Heart left ventricle (tissue), 16 donors: ENCODE data around the gene FMN2. TPM values are rescaled to one million over a fixed set of nuclear protein-coding genes. Genes with fewer than 3 reads are reported as not detected.

Source experiments
- ATAC-seq, 4 donors: fragments of 200-7000 bp; cut with Tn5 transposase; one replicate each; pipeline ENCODE4 v1.9.1; 2020 to 2022; ENCODE audit warnings: moderate library complexity in 4 of 4, mild to moderate bottlenecking in 3 of 4, moderate number of reproducible peaks in 1 of 4
- DNase-seq, 5 donors: peaks; one replicate each; pipeline ENCODE4 v3.0.0-alpha.2; 2020
- H3K27ac ChIP-seq, 12 donors: fragments of 200-600 bp; sonication (generic) in 4 of 12; one replicate each; pipeline versions ENCODE4 v1.5.0 to v1.8.0; 2016 to 2022; ENCODE audit warnings: mild to moderate bottlenecking in 2 of 12
- H3K27me3 ChIP-seq, 9 donors: fragments of 200-600 bp; sonication (generic) in 2 of 9; one replicate each; pipeline versions ENCODE4 v1.5.1 to v1.8.0; 2016 to 2022; ENCODE audit warnings: mild to moderate bottlenecking in 3 of 9
- H3K36me3 ChIP-seq, 9 donors: fragments of 200-600 bp; sonication (generic) in 2 of 9; one replicate each; pipeline versions ENCODE4 v1.5.0 to v1.8.0; 2018 to 2022; ENCODE audit warnings: mild to moderate bottlenecking in 2 of 9
- H3K4me1 ChIP-seq, 12 donors: fragments of 200-600 bp; sonication (generic) in 4 of 12; one replicate each; pipeline versions ENCODE4 v1.5.0 to v1.8.0; 2016 to 2022; ENCODE audit warnings: mild to moderate bottlenecking in 3 of 12
- H3K4me3 ChIP-seq, 12 donors: fragments of 200-600 bp; sonication (generic) in 4 of 12; one replicate each; pipeline versions ENCODE4 v1.5.0 to v1.8.0; 2017 to 2022; ENCODE audit warnings: mild to moderate bottlenecking in 9 of 12, moderate library complexity in 4 of 12
- H3K9me3 ChIP-seq, 12 donors: fragments of 200-600 bp; sonication (generic) in 4 of 12; one replicate each; pipeline versions ENCODE4 v1.5.0 to v1.8.0; 2016 to 2022; ENCODE audit warnings: mild to moderate bottlenecking in 1 of 12
- CTCF ChIP-seq, 12 donors: fragments of 200-600 bp; sonication (generic) in 4 of 12; IDR thresholded peaks; one replicate each; pipeline versions ENCODE4 v1.5.0 to v1.8.0; 2018 to 2022; ENCODE audit warnings: antibody characterized with exemption in 12 of 12, mild to moderate bottlenecking in 5 of 12
- POLR2A ChIP-seq, 2 donors: fragments of 450-650 bp; IDR thresholded peaks; one replicate each; pipeline ENCODE4 v1.6.1; 2017; ENCODE audit warnings: antibody characterized with exemption in 2 of 2, mild to moderate bottlenecking in 2 of 2, moderate library complexity in 2 of 2
- WGBS, 4 donors: extraction: QIAGEN DNeasy Blood & Tissue Kit in 2 of 4; methylation state at CpG; one replicate each; pipeline versions ENCODE4 v1.1.5 to v1.1.7; 2013 to 2018; 5-methylcytosine and 5-hydroxymethylcytosine counted together
- intact Hi-C, 10 donors: fragments of 100-400 bp; cut with DNase I; formaldehyde crosslinking; loops; one replicate each; pipeline versions ENCODE4 v1.11.1 to v1.14.2; 2022
- polyA plus RNA-seq, 2 donors: library from polyadenylated mRNA; stranded (reverse); fragments of 200-250 nt; gene quantifications; one replicate each; pipeline ENCODE4 v1.2.3, GENCODE V29; 2013
- total RNA-seq, 9 donors: library from RNA; depleted of rRNA in 2 of 9; stranded (reverse); fragments of >200 nt in 2 of 9; fragmentation: NEBNext Ultra II Directional in 3 of 9; extraction: Animal tissue kit (Norgen Biotek cat#: 25700) in 3 of 9; gene quantifications; one replicate each; pipeline versions ENCODE4 v1.1.0 to v1.2.4, GENCODE V29; 2016 to 2023
- donor health status: ischemic (EF 13 %, LVEDD 7.1; RV severe dilation, severe dysfunction).
- donor health status: healthy with polysubstance abuse.
- donor health status: DM: no; HTN: yes; CAD: no.
- donor health status: DM: no; HTN: no; CAD: no.
- donor health status: ischemic (EF 25% LVEDD 6.9; RV normal size, moderate dysfunction).
- donor health status: ischemic (EF 25% LVEDD 5.7; RV mildly dilated, moderate dysfunction).
- donor health status: healthy.
- donor health status: DM: yes; HTN: yes; CAD: no.
- donor health status: ischemic (EF 35%, LVEDD 5.7; RV mildly dilated, moderate dysfunction).
- donor health status: nonischemic (EF 11% LVEDD 7.7; RV severe dilation, severe dysfunction).
- donor health status: DM: yes; HTN: yes; CAD: no.
- donor health status: PGD.
- donor health status: ischemic (EF 29% LVEDD 5.4; RV normal size, mild dysfunction).
- donor health status: nonischemic (EF 23%, LVEDD 6.1; RV moderate dilation, normal function).

FMN2 gene
- total and polyA plus RNA-seq, 11 donors, result 0.11 to 1.9 (median 0.31) TPM; not detected in 8

GRCh38 chr1:240169188-240169587 lies 77.5 kb downstream of the FMN2 start:
- 79 to 87% (median 82%) methylated on average over 7 of the region's 7 CpGs for WGBS, 4 donors
- H3K27ac ChIP-seq, result no peak overlapping the region
- DNase-seq, result no peak
- no peaks in the 10 kb centered on the region for H3K36me3 ChIP-seq
- H3K27me3 ChIP-seq, result no peaks in the 10 kb centered on the region
- H3K9me3 ChIP-seq, result peaks cover 0 to 17% (median 8%) of the 10 kb centered on the region in 12 donors
- H3K4me1 ChIP-seq, result no peaks in the 10 kb centered on the region
- H3K4me3 ChIP-seq, result no peak overlapping the region
- intact Hi-C loops, result no loop called here
- TF ChIP-seq POLR2A (IDR thresholded peaks at IDR 0.05) (no peak), CTCF (IDR thresholded peaks at IDR 0.05) (no peak)
- no peak for ATAC-seq

- ATAC-seq, result no peak
- no peaks in the 10 kb centered on the region for H3K36me3 ChIP-seq
- WGBS, 4 donors, result 60 to 75% (median 66%) methylated on average over 2 of the region's 2 CpGs
These were observed 78.6 kb downstream of the FMN2 start for GRCh38 chr1:240170266-240170665.

GRCh38 chr1:240170806-240171205 lies 79.1 kb downstream of the FMN2 start:
- 23 to 36% (median 26%) methylated on average over 6 of the region's 6 CpGs for WGBS, 4 donors
- no peaks in the 10 kb centered on the region for H3K36me3 ChIP-seq
- H3K9me3 ChIP-seq, result peaks cover 0 to 4% (median 0%) of the 10 kb centered on the region in 12 donors

More at GRCh38 chr1:240170266-240170665, 78.6 kb downstream of the FMN2 start:
- Histone ChIP-seq H3K4me1 (no peaks in the 10 kb centered on the region), H3K4me3 (no peak overlapping the region), H3K9me3 (peaks cover 0 to 6% (median under 1%) of the 10 kb centered on the region in 12 donors), H3K27me3 (no peaks in the 10 kb centered on the region), H3K27ac (no peak overlapping the region)
- DNase-seq, result no peak
- intact Hi-C loops, result no loop called here
- TF ChIP-seq POLR2A (IDR thresholded peaks at IDR 0.05) (no peak), CTCF (IDR thresholded peaks at IDR 0.05) (no peak)

GRCh38 chr1:240171907-240172306 lies 80.2 kb downstream of the FMN2 start:
- TF ChIP-seq POLR2A (IDR thresholded peaks at IDR 0.05) (no peak), CTCF (IDR thresholded peaks at IDR 0.05) (no peak)
- Histone ChIP-seq H3K36me3 (no peaks in the 10 kb centered on the region), H3K27ac (no peak overlapping the region), H3K27me3 (no peaks in the 10 kb centered on the region), H3K4me3 (no peak overlapping the region), H3K4me1 (no peaks in the 10 kb centered on the region), H3K9me3 (no peaks in the 10 kb centered on the region)
- no peak for DNase-seq
- intact Hi-C loops, result no loop called here
- WGBS, 4 donors, result 81 to 95% (median 86%) methylated on average over 2 of the region's 2 CpGs
- ATAC-seq, result no peak

More at GRCh38 chr1:240170806-240171205, 79.1 kb downstream of the FMN2 start:
- ATAC-seq (no peak), DNase-seq (no peak)
- TF ChIP-seq CTCF (IDR thresholded peaks at IDR 0.05) (no peak), POLR2A (IDR thresholded peaks at IDR 0.05) (no peak)
- no peaks in the 10 kb centered on the region for H3K27me3 ChIP-seq
- intact Hi-C loops, result no loop called here
- H3K4me1 ChIP-seq, result no peaks in the 10 kb centered on the region
- no peak overlapping the region for H3K27ac ChIP-seq
- no peak overlapping the region for H3K4me3 ChIP-seq
